Spleen (tissue), 13 donors: ENCODE results near the gene OTULIN. TPM values are rescaled to one million over a fixed set of nuclear protein-coding genes. Genes with fewer than 3 reads are reported as not detected.
A peak's percentile ranks its signal among the peaks of the same experiment; 100 is the strongest.

Experiments
- DNase-seq: peaks from one replicate; pipeline ENCODE4 v3.0.0-alpha.2; 2020
- H3K27ac ChIP-seq, 8 donors: fragments of 200-600 bp; sonication (generic) in 7 of 8; 1 replicate in 4 of 8; 2 replicates in 4 of 8; pipeline versions ENCODE4 v1.5.0 to v1.8.0; 2016 to 2021; ENCODE audit warnings: inconsistent platforms in 4 of 8, mild to moderate bottlenecking in 4 of 8, moderate library complexity in 1 of 8
- H3K27me3 ChIP-seq, 7 donors: fragments of 200-600 bp; sonication (generic) in 6 of 7; replicated peaks in 1 of 7; 1 replicate in 4 of 7; 2 replicates in 3 of 7; pipeline versions ENCODE4 v1.5.0 to v1.8.0; 2016 to 2021; ENCODE audit warnings: inconsistent platforms in 3 of 7, mild to moderate bottlenecking in 1 of 7
- H3K36me3 ChIP-seq, 6 donors: fragments of 200-600 bp; sonication (generic) in 5 of 6; 1 replicate in 4 of 6; 2 replicates in 2 of 6; pipeline versions ENCODE4 v1.5.0 to v1.8.0; 2016 to 2021; ENCODE audit warnings: inconsistent platforms in 2 of 6
- H3K4me1 ChIP-seq, 6 donors: fragments of 200-600 bp; sonication (generic) in 5 of 6; 1 replicate in 3 of 6; 2 replicates in 3 of 6; pipeline versions ENCODE4 v1.5.0 to v1.8.0; 2016 to 2021; ENCODE audit warnings: inconsistent platforms in 3 of 6
- H3K4me3 ChIP-seq, 8 donors: fragments of 200-600 bp; sonication (generic) in 7 of 8; 1 replicate in 4 of 8; 2 replicates in 4 of 8; pipeline versions ENCODE4 v1.5.0 to v1.8.0; 2016 to 2021; ENCODE audit warnings: inconsistent platforms in 4 of 8, mild to moderate bottlenecking in 4 of 8, moderate library complexity in 2 of 8
- H3K9me3 ChIP-seq, 8 donors: fragments of 200-600 bp; sonication (generic) in 7 of 8; 1 replicate in 4 of 8; 2 replicates in 4 of 8; pipeline versions ENCODE4 v1.5.0 to v1.8.0; 2016 to 2021; ENCODE audit warnings: inconsistent platforms in 4 of 8
- POLR2A ChIP-seq, 3 donors: fragments of 450-650 bp; IDR thresholded peaks; one replicate each; pipeline ENCODE4 v1.5.1; 2017; ENCODE audit warnings: antibody characterized with exemption in 3 of 3, mild to moderate bottlenecking in 1 of 3
- POLR2AphosphoS5 ChIP-seq, 3 donors: sonication (generic); formaldehyde crosslinking; IDR thresholded peaks; one replicate each; pipeline ENCODE4 v1.5.1; 2017; ENCODE audit warnings: antibody characterized with exemption in 3 of 3
- WGBS, 5 donors: extraction: QIAGEN DNeasy Blood & Tissue Kit in 3 of 5; methylation state at CpG; one replicate each; pipeline versions ENCODE4 v1.1.5 to v1.1.7; 2013 to 2018; 5-methylcytosine and 5-hydroxymethylcytosine counted together
- intact Hi-C: fragments of 100-400 bp; cut with DNase I; formaldehyde crosslinking; loops from one replicate; pipeline ENCODE4 v1.15.0; 2023; ENCODE audit warnings: low total_unique reads
- long read RNA-seq, 2 donors: transcript quantifications; one replicate each; lab custom pipeline, GENCODE V29; 2026
- polyA plus RNA-seq, 3 donors: library from polyadenylated mRNA; stranded (reverse); fragments of 200-250 nt; gene quantifications; one replicate each; pipeline ENCODE4 v1.2.1, GENCODE V29; 2013
- total RNA-seq, 7 donors: library from RNA; depleted of rRNA in 3 of 7; stranded (reverse); fragments of >200 nt in 3 of 7; fragmentation: NEBNext Ultra II Directional in 4 of 7; extraction: Animal tissue kit (Norgen Biotek cat#: 25700) in 4 of 7; gene quantifications; one replicate each; pipeline versions ENCODE4 v1.1.0 to v1.2.1, GENCODE V29; 2016 to 2021
- TF ChIP-seq, protein P1 (sequence below), 11 experiments: fragments of 200-600 bp in 7 of 11; fragments of 450-650 bp in 4 of 11; sonication (generic) in 4 of 11; IDR thresholded peaks in 8 of 11; conservative IDR thresholded peaks in 3 of 11; 1 replicate in 7 of 11; 2 replicates in 4 of 11; pipeline versions ENCODE4 v1.4.0 to v1.8.0; 2016 to 2021; ENCODE audit warnings: antibody characterized with exemption in 11 of 11, inconsistent platforms in 4 of 11, mild to moderate bottlenecking in 1 of 11
- donor health status: healthy with polysubstance abuse.
- donor health status: DM: no; HTN: no; CAD: no; lungs with moderate emphysema.
- donor health status: DM: no; HTN: no; CAD: no.
- donor health status: Bipolar disorder and iron deficiency.
- donor health status: healthy.
- donor health status: DM: no; HTN: no; CAD: no.
- donor health status: DM: yes; HTN: yes; CAD: no.

OTULIN gene
- total RNA-seq (10 to 100 TPM; 30.1 to 53.7 (median 38.0) TPM), polyA plus RNA-seq (1 to 10 TPM; 2.7 to 7.7 (median 4.7) TPM)
- long read RNA-seq, donor 1, full-length matches to known transcripts = 1 of 25 reads
- long read RNA-seq, donor 1, partial matches to known transcripts = 18 of 25 reads
- long read RNA-seq, donor 1, other reads (novel, unspliced or antisense) = 6 of 25 reads
- long read RNA-seq, donor 2, full-length matches to known transcripts = 2 of 7 reads
- long read RNA-seq, donor 2, partial matches to known transcripts = 5 of 7 reads
- long read RNA-seq, donor 2, other reads (novel, unspliced or antisense) = 0 of 7 reads

DNA sequence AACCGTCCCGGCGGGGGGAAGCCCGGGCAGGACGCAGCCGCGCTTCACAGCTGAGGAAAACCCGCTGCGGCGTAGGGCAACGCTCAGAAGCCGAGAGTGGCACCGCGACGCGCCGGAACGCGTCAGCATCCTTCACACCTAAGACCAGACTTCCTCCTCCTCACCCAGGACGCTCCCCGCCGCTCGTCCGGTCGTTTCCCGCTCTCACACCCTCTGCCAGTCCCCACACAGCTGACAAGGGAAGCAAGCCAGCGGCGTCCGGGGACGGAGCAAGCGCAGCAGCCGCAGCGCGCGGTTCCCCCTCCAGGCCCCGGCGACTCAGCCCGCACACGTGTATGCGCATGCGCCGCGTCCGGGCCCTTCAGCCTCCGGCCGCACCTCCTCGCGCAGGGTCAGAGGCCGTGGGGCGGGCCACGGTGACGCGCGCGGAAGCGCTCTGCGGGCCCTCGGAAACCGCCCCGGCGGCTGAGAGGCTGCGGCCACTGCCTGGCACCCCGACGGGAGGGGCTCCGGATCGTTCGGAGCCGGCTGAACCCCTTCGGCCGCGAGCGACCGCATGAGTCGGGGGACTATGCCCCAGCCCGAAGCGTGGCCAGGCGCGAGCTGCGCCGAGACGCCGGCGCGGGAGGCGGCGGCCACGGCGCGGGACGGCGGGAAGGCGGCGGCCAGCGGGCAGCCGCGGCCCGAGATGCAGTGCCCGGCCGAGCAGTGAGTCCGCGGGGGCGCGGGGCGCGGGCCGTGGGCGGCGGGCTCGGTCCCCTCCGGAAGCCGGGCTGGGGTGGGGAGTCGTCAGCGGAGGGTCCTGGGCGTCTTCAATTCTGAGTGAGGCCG, at the start of gene OTULIN:
Gene OTULIN, plus strand, starts transcription at position 449 of the 831 bp plus-strand sequence. Its CDS starts 108 bp downstream, at position 557.
- WGBS, 5 donors = 0 to 1% (median 0%) methylated on average over 50 to 115 of the region's 115 CpGs
- intact Hi-C loops = no loop called here
- no peaks in the 10 kb centered on the region for H3K9me3 ChIP-seq
- H3K36me3 ChIP-seq = peaks cover 0 to 6% (median 0%) of the 10 kb centered on the region in 6 donors
- H3K27me3 ChIP-seq = no peaks in the 10 kb centered on the region
- peaks cover 40 to 62% (median 57%) of the 10 kb centered on the region in 6 donors for H3K4me1 ChIP-seq
- H3K4me3 ChIP-seq = peak within 1 kb of the TSS; percentile 52 to 92 (median 68)
- DNase-seq = peak; percentile 98
- H3K27ac ChIP-seq = peak within 1 kb of the TSS; percentile 89 to 98 (median 94)
- TF ChIP-seq, protein P1, sequence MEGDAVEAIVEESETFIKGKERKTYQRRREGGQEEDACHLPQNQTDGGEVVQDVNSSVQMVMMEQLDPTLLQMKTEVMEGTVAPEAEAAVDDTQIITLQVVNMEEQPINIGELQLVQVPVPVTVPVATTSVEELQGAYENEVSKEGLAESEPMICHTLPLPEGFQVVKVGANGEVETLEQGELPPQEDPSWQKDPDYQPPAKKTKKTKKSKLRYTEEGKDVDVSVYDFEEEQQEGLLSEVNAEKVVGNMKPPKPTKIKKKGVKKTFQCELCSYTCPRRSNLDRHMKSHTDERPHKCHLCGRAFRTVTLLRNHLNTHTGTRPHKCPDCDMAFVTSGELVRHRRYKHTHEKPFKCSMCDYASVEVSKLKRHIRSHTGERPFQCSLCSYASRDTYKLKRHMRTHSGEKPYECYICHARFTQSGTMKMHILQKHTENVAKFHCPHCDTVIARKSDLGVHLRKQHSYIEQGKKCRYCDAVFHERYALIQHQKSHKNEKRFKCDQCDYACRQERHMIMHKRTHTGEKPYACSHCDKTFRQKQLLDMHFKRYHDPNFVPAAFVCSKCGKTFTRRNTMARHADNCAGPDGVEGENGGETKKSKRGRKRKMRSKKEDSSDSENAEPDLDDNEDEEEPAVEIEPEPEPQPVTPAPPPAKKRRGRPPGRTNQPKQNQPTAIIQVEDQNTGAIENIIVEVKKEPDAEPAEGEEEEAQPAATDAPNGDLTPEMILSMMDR (IDR thresholded peaks at IDR 0.05 in 8 of 11, conservative IDR thresholded peaks at IDR 0.05 in 3 of 11) = peak in 4 of 11 experiments; percentile 16 to 31 (median 26)
- TF ChIP-seq POLR2A (IDR thresholded peaks at IDR 0.05) = peak; percentile 49 to 75 (median 73)
- TF ChIP-seq POLR2AphosphoS5 (IDR thresholded peaks at IDR 0.05) = peak; percentile 96 to 98 (median 98)

GRCh38 chr5:14615365-14615764, 49.2 kb upstream of the OTULIN start:
- H3K9me3 ChIP-seq = peaks cover 0 to 1% (median 0%) of the 10 kb centered on the region in 8 donors

DNA sequence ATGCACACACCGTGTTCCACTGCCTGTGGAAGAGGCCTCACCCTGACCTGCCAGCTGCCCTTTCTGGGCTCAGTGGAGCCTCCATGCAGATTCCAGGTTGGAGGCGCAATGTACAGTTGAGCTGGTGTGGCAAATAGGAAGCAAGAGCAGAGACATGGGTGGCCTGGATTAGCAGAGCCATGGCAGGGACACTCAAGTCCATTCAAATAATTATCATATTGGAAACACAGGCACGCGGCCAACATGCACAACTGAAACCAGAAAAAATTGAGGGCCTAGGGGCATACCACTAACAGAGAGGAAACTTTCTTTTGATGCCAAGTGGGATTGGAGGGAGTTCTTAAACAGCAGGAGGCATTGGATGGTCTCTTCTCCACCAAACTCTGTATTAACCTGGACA, 47.1 kb upstream of the OTULIN start:
- Histone ChIP-seq H3K9me3 (peaks cover 0 to 22% (median 15%) of the 10 kb centered on the region in 8 donors), H3K27ac (no peak overlapping the region), H3K36me3 (peaks cover 0 to 70% (median 19%) of the 10 kb centered on the region in 6 donors), H3K27me3 (no peaks in the 10 kb centered on the region), H3K4me1 (no peaks in the 10 kb centered on the region), H3K4me3 (no peak overlapping the region)
- intact Hi-C loops = no loop called here
- WGBS, 5 donors = 91 to 99% (median 97%) methylated on average over 4 of the region's 4 CpGs
- TF ChIP-seq POLR2AphosphoS5 (IDR thresholded peaks at IDR 0.05) (no peak), POLR2A (IDR thresholded peaks at IDR 0.05) (no peak)
- no peak for DNase-seq

More at GRCh38 chr5:14615365-14615764, 49.2 kb upstream of the OTULIN start:
- no peaks in the 10 kb centered on the region for H3K27me3 ChIP-seq
- TF ChIP-seq POLR2A (IDR thresholded peaks at IDR 0.05) (no peak), POLR2AphosphoS5 (IDR thresholded peaks at IDR 0.05) (no peak)
- TF ChIP-seq, protein P1 (IDR thresholded peaks at IDR 0.05 in 8 of 11, conservative IDR thresholded peaks at IDR 0.05 in 3 of 11) = no peak
- 82 to 98% (median 95%) methylated on average over 4 of the region's 4 CpGs for WGBS, 5 donors
- no peaks in the 10 kb centered on the region for H3K4me1 ChIP-seq
- H3K36me3 ChIP-seq = peaks cover 0 to 79% (median 26%) of the 10 kb centered on the region in 6 donors
- no peak for DNase-seq
- intact Hi-C loops = no loop called here
- no peak overlapping the region for H3K27ac ChIP-seq
- no peak overlapping the region for H3K4me3 ChIP-seq

- Histone ChIP-seq H3K4me3 (no peak overlapping the region), H3K9me3 (peaks cover 0 to 4% (median 1%) of the 10 kb centered on the region in 8 donors)
- intact Hi-C loops = no loop called here
These were observed 37.2 kb upstream of the OTULIN start for GRCh38 chr5:14627270-14627669.

More at GRCh38 chr5:14627270-14627669, 37.2 kb upstream of the OTULIN start:
- Histone ChIP-seq H3K27me3 (no peaks in the 10 kb centered on the region), H3K4me1 (no peaks in the 10 kb centered on the region), H3K27ac (no peak overlapping the region), H3K36me3 (peaks cover 0 to 14% (median 0%) of the 10 kb centered on the region in 6 donors)
- TF ChIP-seq, protein P1 (IDR thresholded peaks at IDR 0.05 in 8 of 11, conservative IDR thresholded peaks at IDR 0.05 in 3 of 11) = no peak
- no peak for TF ChIP-seq POLR2A (IDR thresholded peaks at IDR 0.05)
- TF ChIP-seq POLR2AphosphoS5 (IDR thresholded peaks at IDR 0.05) = no peak
- no peak for DNase-seq
